ENCODE data around the gene GARRE1. TPM values are rescaled to one million over a fixed set of nuclear protein-coding genes. Genes with fewer than 3 reads are reported as not detected.

Gene GARRE1
- total and polyA plus RNA-seq, 2 experiments from 2014 or later, result 16.0 to 20.0 TPM

DNA sequence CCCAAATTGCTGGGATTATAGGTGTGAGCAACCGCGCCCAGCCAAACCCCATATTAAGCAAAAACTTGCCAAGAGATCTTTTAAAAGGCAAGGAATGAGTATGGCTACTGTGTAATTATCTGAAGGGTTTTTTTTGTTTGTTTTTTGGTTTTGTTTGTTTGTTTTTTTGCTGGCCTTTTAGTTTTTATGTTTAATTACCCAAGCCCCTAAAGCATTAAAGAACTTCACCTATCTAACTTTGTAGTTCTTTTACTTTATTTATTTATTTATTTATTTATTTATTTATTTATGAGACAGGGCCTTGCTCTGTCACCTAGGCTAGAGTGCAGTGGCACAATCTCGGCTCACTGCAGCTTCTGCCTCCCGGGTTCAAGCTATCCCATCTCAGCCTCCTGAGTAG, 40.3 kb upstream of the GARRE1 start:
- Mint-ChIP-seq H3K36me3 (ENCODE audit: low read depth) (peaks cover 64% of the 10 kb centered on the region), H3K4me1 (no peaks in the 10 kb centered on the region), H3K27me3 (ENCODE audit: insufficient read depth, low read depth, poor library complexity) (no peaks in the 10 kb centered on the region), H3K9me3 (no peaks in the 10 kb centered on the region), H3K27ac (no peak overlapping the region; the same call in 1 of the 2 replicates), H3K4me3 (no peak overlapping the region)
- Histone ChIP-seq H3K27ac (ENCODE audit: low read depth) (no peak overlapping the region; the same call in 1 of the 2 replicates), H3K9me2 (ENCODE audit: insufficient read depth) (no peaks in the 10 kb centered on the region), H3K36me3 (ENCODE audit: insufficient read depth) (peaks cover 46% of the 10 kb centered on the region), H3F3A (replicated peaks; ENCODE audit: low read depth) (peaks cover 4% of the 10 kb centered on the region), H3K4me3 (no peak overlapping the region), H3K4me1 (ENCODE audit: insufficient read depth) (no peaks in the 10 kb centered on the region), H3K79me2 (replicated peaks; ENCODE audit: insufficient read depth) (peaks cover 8% of the 10 kb centered on the region; the same call in 1 of the 2 replicates), H2AFZ (no peak overlapping the region), H3K27me3 (ENCODE audit: insufficient read depth) (no peaks in the 10 kb centered on the region), H3K4me2 (no peak overlapping the region), H4K20me1 (replicated peaks; ENCODE audit: insufficient read depth) (peaks cover 7% of the 10 kb centered on the region)
- TF ChIP-seq JUNB (IDR thresholded peaks at IDR 0.05; ENCODE audit: unreplicated experiment) (no peak), CREB1 (CRISPR knock-in tag; IDR thresholded peaks at IDR 0.05; ENCODE audit: low read depth) (no peak), EZH2 (IDR thresholded peaks at IDR 0.05; ENCODE audit: low read depth, unreplicated experiment) (no peak), EZH2phosphoT487 (IDR thresholded peaks at IDR 0.05; ENCODE audit: unreplicated experiment) (no peak)
- TF ChIP-seq, protein P1, sequence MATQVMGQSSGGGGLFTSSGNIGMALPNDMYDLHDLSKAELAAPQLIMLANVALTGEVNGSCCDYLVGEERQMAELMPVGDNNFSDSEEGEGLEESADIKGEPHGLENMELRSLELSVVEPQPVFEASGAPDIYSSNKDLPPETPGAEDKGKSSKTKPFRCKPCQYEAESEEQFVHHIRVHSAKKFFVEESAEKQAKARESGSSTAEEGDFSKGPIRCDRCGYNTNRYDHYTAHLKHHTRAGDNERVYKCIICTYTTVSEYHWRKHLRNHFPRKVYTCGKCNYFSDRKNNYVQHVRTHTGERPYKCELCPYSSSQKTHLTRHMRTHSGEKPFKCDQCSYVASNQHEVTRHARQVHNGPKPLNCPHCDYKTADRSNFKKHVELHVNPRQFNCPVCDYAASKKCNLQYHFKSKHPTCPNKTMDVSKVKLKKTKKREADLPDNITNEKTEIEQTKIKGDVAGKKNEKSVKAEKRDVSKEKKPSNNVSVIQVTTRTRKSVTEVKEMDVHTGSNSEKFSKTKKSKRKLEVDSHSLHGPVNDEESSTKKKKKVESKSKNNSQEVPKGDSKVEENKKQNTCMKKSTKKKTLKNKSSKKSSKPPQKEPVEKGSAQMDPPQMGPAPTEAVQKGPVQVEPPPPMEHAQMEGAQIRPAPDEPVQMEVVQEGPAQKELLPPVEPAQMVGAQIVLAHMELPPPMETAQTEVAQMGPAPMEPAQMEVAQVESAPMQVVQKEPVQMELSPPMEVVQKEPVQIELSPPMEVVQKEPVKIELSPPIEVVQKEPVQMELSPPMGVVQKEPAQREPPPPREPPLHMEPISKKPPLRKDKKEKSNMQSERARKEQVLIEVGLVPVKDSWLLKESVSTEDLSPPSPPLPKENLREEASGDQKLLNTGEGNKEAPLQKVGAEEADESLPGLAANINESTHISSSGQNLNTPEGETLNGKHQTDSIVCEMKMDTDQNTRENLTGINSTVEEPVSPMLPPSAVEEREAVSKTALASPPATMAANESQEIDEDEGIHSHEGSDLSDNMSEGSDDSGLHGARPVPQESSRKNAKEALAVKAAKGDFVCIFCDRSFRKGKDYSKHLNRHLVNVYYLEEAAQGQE (IDR thresholded peaks at IDR 0.05; ENCODE audit: unreplicated experiment), result no peak
- ATAC-seq (no peak), DNase-seq (ENCODE audit: low spot score) (no peak)

DNA sequence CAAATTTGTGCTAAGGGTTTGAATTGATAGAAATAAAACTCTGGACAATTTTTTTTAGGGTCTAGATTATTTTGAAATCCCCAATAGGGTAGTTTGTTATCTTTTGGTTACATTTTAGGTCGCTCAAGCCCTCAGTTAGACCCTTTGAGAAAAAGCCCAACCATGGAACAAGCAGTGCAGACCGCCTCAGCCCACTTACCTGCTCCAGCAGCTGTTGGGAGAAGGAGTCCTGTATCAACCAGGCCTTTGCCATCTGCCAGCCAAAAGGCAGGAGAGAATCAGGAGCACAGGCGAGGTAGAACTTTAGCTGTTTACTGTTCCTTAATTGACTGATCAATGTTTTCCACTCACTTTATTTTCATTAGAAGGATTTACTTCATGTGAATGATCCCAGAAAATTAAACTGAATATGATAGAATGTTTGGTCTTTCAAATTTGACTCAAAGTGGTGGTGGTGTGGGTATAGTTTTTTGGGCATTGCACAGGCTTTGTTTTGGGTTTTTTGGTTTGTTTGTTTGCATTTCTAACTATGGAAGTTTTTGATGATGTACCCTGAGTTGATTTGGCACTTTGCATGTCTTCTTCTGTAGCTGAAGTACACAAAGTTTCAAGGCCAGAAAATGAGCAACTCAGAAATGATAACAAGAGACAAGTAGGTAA, 39.2 kb upstream of the GARRE1 start:
- Histone ChIP-seq H3K4me3 (no peak overlapping the region), H3K27ac (ENCODE audit: low read depth) (no peak overlapping the region; the same call in 1 of the 2 replicates), H3F3A (replicated peaks; ENCODE audit: low read depth) (peaks cover 12% of the 10 kb centered on the region), H3K79me2 (replicated peaks; ENCODE audit: insufficient read depth) (peaks cover 11% of the 10 kb centered on the region; the same call in 1 of the 2 replicates), H3K4me2 (no peak overlapping the region), H3K4me1 (ENCODE audit: insufficient read depth) (no peaks in the 10 kb centered on the region), H3K9me2 (ENCODE audit: insufficient read depth) (no peaks in the 10 kb centered on the region), H2AFZ (no peak overlapping the region), H4K20me1 (replicated peaks; ENCODE audit: insufficient read depth) (peaks cover 14% of the 10 kb centered on the region), H3K27me3 (ENCODE audit: insufficient read depth) (no peaks in the 10 kb centered on the region), H3K36me3 (ENCODE audit: insufficient read depth) (peaks cover 48% of the 10 kb centered on the region)
- H3K9me3 Mint-ChIP-seq, result no peaks in the 10 kb centered on the region
- no peaks in the 10 kb centered on the region for H3K27me3 Mint-ChIP-seq (ENCODE audit: insufficient read depth, low read depth, poor library complexity)
- DNase-seq (ENCODE audit: low spot score) (no peak), ATAC-seq (no peak)
- no peaks in the 10 kb centered on the region for H3K4me1 Mint-ChIP-seq
- H3K36me3 Mint-ChIP-seq (ENCODE audit: low read depth), result peaks cover 64% of the 10 kb centered on the region
- no peak overlapping the region; the same call in 1 of the 2 replicates for H3K27ac Mint-ChIP-seq
- no peak overlapping the region for H3K4me3 Mint-ChIP-seq
- no peak for TF ChIP-seq POLR2AphosphoS5 (IDR thresholded peaks at IDR 0.05; ENCODE audit: low read depth)
- TF ChIP-seq, protein P2, sequence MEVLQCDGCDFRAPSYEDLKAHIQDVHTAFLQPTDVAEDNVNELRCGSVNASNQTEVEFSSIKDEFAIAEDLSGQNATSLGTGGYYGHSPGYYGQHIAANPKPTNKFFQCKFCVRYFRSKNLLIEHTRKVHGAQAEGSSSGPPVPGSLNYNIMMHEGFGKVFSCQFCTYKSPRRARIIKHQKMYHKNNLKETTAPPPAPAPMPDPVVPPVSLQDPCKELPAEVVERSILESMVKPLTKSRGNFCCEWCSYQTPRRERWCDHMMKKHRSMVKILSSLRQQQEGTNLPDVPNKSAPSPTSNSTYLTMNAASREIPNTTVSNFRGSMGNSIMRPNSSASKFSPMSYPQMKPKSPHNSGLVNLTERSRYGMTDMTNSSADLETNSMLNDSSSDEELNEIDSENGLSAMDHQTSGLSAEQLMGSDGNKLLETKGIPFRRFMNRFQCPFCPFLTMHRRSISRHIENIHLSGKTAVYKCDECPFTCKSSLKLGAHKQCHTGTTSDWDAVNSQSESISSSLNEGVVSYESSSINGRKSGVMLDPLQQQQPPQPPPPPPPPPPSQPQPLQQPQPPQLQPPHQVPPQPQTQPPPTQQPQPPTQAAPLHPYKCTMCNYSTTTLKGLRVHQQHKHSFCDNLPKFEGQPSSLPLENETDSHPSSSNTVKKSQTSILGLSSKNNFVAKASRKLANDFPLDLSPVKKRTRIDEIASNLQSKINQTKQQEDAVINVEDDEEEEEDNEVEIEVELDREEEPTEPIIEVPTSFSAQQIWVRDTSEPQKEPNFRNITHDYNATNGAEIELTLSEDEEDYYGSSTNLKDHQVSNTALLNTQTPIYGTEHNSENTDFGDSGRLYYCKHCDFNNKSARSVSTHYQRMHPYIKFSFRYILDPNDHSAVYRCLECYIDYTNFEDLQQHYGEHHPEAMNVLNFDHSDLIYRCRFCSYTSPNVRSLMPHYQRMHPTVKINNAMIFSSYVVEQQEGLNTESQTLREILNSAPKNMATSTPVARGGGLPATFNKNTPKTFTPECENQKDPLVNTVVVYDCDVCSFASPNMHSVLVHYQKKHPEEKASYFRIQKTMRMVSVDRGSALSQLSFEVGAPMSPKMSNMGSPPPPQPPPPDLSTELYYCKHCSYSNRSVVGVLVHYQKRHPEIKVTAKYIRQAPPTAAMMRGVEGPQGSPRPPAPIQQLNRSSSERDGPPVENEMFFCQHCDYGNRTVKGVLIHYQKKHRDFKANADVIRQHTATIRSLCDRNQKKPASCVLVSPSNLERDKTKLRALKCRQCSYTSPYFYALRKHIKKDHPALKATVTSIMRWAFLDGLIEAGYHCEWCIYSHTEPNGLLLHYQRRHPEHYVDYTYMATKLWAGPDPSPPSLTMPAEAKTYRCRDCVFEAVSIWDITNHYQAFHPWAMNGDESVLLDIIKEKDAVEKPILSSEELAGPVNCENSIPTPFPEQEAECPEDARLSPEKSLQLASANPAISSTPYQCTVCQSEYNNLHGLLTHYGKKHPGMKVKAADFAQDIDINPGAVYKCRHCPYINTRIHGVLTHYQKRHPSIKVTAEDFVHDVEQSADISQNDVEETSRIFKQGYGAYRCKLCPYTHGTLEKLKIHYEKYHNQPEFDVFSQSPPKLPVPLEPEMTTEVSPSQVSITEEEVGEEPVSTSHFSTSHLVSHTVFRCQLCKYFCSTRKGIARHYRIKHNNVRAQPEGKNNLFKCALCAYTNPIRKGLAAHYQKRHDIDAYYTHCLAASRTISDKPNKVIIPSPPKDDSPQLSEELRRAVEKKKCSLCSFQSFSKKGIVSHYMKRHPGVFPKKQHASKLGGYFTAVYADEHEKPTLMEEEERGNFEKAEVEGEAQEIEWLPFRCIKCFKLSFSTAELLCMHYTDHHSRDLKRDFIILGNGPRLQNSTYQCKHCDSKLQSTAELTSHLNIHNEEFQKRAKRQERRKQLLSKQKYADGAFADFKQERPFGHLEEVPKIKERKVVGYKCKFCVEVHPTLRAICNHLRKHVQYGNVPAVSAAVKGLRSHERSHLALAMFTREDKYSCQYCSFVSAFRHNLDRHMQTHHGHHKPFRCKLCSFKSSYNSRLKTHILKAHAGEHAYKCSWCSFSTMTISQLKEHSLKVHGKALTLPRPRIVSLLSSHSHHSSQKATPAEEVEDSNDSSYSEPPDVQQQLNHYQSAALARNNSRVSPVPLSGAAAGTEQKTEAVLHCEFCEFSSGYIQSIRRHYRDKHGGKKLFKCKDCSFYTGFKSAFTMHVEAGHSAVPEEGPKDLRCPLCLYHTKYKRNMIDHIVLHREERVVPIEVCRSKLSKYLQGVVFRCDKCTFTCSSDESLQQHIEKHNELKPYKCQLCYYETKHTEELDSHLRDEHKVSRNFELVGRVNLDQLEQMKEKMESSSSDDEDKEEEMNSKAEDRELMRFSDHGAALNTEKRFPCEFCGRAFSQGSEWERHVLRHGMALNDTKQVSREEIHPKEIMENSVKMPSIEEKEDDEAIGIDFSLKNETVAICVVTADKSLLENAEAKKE (CRISPR knock-in tag; IDR thresholded peaks at IDR 0.05), result no peak

All from GM23338 (cell line).